GM23338 (cell line): Measurements from ENCODE around the gene BMPER.

Experiments used
- CTCF ChIP-seq, 2 experiments: fragments of 200-600 bp in 1 of 2; sonication (generic) in 1 of 2; conservative IDR thresholded peaks; 2 replicates each; pipeline versions ENCODE4 v1.5.1 to v1.6.1; 2016 to 2017; ENCODE audit warnings: antibody characterized with exemption in 2 of 2, low read depth in 2 of 2, mild to moderate bottlenecking in 2 of 2, moderate library complexity in 1 of 2
- EZH2 ChIP-seq: fragments of 200-600 bp; sonication (generic); IDR thresholded peaks from one replicate; pipeline ENCODE4 v1.8.0; 2017; ENCODE audit warnings: antibody characterized with exemption, mild to moderate bottlenecking, low read depth; ENCODE audit not compliant: unreplicated experiment
- POLR2AphosphoS5 ChIP-seq: IDR thresholded peaks from 2 replicates; pipeline ENCODE4 v1.6.1; 2016; ENCODE audit warnings: antibody characterized with exemption, low read depth

DNA sequence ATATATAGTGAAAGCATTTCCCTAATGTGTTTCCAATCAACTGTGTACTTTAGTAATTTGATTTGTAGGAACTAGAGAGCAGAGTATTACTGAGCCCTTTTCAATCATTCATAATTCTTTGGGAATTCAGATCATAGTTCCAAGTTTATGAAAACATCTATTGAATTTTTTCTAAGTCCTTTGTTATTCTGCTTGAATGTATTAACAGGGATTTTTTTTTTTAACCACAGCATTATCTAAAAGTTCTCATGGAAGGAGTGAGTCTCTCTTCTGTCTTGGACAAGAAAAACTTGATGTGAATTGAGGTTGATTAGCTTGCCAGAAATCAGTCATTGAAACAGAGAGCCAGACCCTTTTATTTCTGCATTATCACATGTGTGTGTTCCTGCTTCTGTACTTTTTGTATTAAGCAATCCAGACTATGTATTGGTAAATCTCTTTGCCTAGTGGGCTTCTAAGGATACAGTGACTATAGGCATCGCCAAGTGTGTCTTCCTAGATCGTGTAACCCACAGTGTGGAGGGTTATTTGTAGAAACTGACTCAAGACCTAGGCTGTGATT is 59.9 kb downstream of the BMPER start:
- no peak for TF ChIP-seq CTCF (conservative IDR thresholded peaks at IDR 0.05; ENCODE audit: low read depth in 2 of 2)
- TF ChIP-seq POLR2AphosphoS5: no peak
- TF ChIP-seq EZH2: no peak
